Measurements from ENCODE around the gene PPIL6.
A peak's percentile ranks its signal among the peaks of the same experiment; 100 is the strongest.

Gene PPIL6

GRCh38 chr6:109440331-109441068 lies at the start of gene PPIL6, which contains the start of gene SMPD2:
PPIL6 (minus strand) TSS chr6:109440628; CDS start chr6:109440590, 38 bp downstream.
SMPD2 (plus strand) TSS chr6:109440724; CDS start chr6:109441122, 398 bp downstream.
- peak; percentile 78 to 79 for DNase-seq

GRCh38 chr6:109488001-109488400 lies 47.6 kb upstream of the PPIL6 start:
- DNase-seq = no peak

- no peak for DNase-seq
Observed at GRCh38 chr6:109486068-109486467, 45.6 kb upstream of the PPIL6 start.

- DNase-seq = no peak
Observed at GRCh38 chr6:109485266-109485935, 45.0 kb upstream of the PPIL6 start.

GRCh38 chr6:109484122-109484521 lies 43.7 kb upstream of the PPIL6 start:
- DNase-seq = no peak

- no peak for DNase-seq
Observed at GRCh38 chr6:109483735-109484057, 43.3 kb upstream of the PPIL6 start.

- peak; percentile 89 to 97 for DNase-seq
Observed at GRCh38 chr6:109482905-109483734, 42.7 kb upstream of the PPIL6 start, which contains the start of gene ZBTB24. ZBTB24 (minus strand) TSS chr6:109483219; CDS start chr6:109482026, 1,193 bp downstream.

- DNase-seq = peak in 1 of 2 experiments; percentile 5
Observed at GRCh38 chr6:109480993-109481480, 40.6 kb upstream of the PPIL6 start.

- DNase-seq = no peak
Observed at GRCh38 chr6:109478841-109479624, 38.6 kb upstream of the PPIL6 start.

- DNase-seq = no peak
Observed at GRCh38 chr6:109478222-109478805, 37.9 kb upstream of the PPIL6 start.

- DNase-seq = no peak
Observed at GRCh38 chr6:109477725-109478124, 37.3 kb upstream of the PPIL6 start.

GRCh38 chr6:109477184-109477583 lies 36.8 kb upstream of the PPIL6 start:
- no peak for DNase-seq

GRCh38 chr6:109475625-109476024 lies 35.2 kb upstream of the PPIL6 start:
- DNase-seq = no peak

- DNase-seq = no peak
Observed at GRCh38 chr6:109474995-109475394, 34.6 kb upstream of the PPIL6 start.

GRCh38 chr6:109473120-109473519 lies 32.7 kb upstream of the PPIL6 start:
- DNase-seq = no peak

GRCh38 chr6:109472132-109472995 lies 31.9 kb upstream of the PPIL6 start:
- no peak for DNase-seq

- DNase-seq = no peak
Observed at GRCh38 chr6:109471105-109471810, 30.8 kb upstream of the PPIL6 start.

GRCh38 chr6:109469591-109470189 lies 29.3 kb upstream of the PPIL6 start:
- DNase-seq = no peak

- DNase-seq = no peak
Observed at GRCh38 chr6:109467696-109468095, 27.3 kb upstream of the PPIL6 start.

All from AML-193 (cell line).